OCI-LY1 (cell line): ENCODE measurements around the gene COG6.

Experiments used
- EZH2 ChIP-seq: fragments of 200-600 bp; sonication (generic), shearing (Covaris generic); IDR thresholded peaks from 2 replicates; pipeline ENCODE4 v1.8.0; 2017; ENCODE audit warnings: borderline replicate concordance, mixed run types, mild to moderate bottlenecking, antibody characterized with exemption, low read length, moderate library complexity, mixed read lengths
- TF ChIP-seq, protein P1 (sequence below): fragments of 200-600 bp; sonication (generic), shearing (Covaris generic); IDR thresholded peaks from 2 replicates; pipeline ENCODE4 v1.5.1; 2017; ENCODE audit warnings: mild to moderate bottlenecking, antibody characterized with exemption, low read length, moderate library complexity, mixed read lengths

DNA sequence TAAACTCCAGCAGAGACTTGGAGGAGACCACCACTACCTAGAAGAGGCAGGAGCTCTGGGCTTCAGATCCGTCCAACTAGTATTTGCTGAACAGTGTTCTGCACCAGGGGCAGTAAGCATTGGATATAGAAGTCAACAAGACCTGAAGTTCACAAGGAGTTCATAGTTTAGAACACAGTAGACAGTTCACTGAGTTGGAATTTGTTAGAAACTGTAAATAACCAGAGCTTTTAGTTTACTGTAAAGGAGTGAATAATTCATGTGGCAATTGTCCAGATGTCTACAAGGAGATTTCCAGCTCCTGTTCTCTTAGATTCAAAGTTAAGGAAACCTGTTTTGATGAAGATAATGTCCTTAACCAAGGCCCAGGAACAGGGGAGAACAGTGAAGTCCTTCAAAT lies 128.9 kb downstream of the COG6 start:
- TF ChIP-seq, protein P1, sequence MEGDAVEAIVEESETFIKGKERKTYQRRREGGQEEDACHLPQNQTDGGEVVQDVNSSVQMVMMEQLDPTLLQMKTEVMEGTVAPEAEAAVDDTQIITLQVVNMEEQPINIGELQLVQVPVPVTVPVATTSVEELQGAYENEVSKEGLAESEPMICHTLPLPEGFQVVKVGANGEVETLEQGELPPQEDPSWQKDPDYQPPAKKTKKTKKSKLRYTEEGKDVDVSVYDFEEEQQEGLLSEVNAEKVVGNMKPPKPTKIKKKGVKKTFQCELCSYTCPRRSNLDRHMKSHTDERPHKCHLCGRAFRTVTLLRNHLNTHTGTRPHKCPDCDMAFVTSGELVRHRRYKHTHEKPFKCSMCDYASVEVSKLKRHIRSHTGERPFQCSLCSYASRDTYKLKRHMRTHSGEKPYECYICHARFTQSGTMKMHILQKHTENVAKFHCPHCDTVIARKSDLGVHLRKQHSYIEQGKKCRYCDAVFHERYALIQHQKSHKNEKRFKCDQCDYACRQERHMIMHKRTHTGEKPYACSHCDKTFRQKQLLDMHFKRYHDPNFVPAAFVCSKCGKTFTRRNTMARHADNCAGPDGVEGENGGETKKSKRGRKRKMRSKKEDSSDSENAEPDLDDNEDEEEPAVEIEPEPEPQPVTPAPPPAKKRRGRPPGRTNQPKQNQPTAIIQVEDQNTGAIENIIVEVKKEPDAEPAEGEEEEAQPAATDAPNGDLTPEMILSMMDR, result no peak
- TF ChIP-seq EZH2, result no peak
